AG08396 (cell line): ENCODE measurements around the gene MADCAM1.
A peak's percentile ranks its signal among the peaks of the same experiment; 100 is the strongest.
"Not testable (repeated sequence)": the region's sequence is repeated elsewhere in the genome, so short reads cannot be mapped to it uniquely, and the experiment has no call there.

Experiments
- DNase-seq: peaks from one replicate; pipeline ENCODE4 v3.0.0; 2012; ENCODE audit warnings: low spot score, mixed read lengths

The MADCAM1 gene

GRCh38 chr19:465056-465816 is 31.1 kb upstream of the MADCAM1 start:
- no peak for DNase-seq

- no peak for DNase-seq
These were observed 28.7 kb upstream of the MADCAM1 start for GRCh38 chr19:467554-467953.

GRCh38 chr19:468587-469256 is 27.6 kb upstream of the MADCAM1 start:
- DNase-seq = no peak

GRCh38 chr19:469833-470232 is 26.5 kb upstream of the MADCAM1 start:
- DNase-seq = no peak

- no peak for DNase-seq
These were observed 25.6 kb upstream of the MADCAM1 start for GRCh38 chr19:470701-471100.

- no peak for DNase-seq
These were observed 24.1 kb upstream of the MADCAM1 start for GRCh38 chr19:472005-472858.

GRCh38 chr19:474126-475078 is 21.9 kb upstream of the MADCAM1 start:
- no peak for DNase-seq

GRCh38 chr19:475360-475759 is 20.9 kb upstream of the MADCAM1 start:
- DNase-seq = no peak

- no peak for DNase-seq
These were observed 17.9 kb upstream of the MADCAM1 start for GRCh38 chr19:478236-478903.

- no peak for DNase-seq
These were observed 17.3 kb upstream of the MADCAM1 start for GRCh38 chr19:478976-479375.

GRCh38 chr19:480016-480855 is 16.1 kb upstream of the MADCAM1 start:
- DNase-seq = peak; percentile 89

- DNase-seq = not testable (repeated sequence)
These were observed 15.2 kb upstream of the MADCAM1 start for GRCh38 chr19:481100-481499.

GRCh38 chr19:482186-483041 is 13.9 kb upstream of the MADCAM1 start:
- DNase-seq = no peak

- DNase-seq = no peak
These were observed 12.8 kb upstream of the MADCAM1 start for GRCh38 chr19:483332-484072.

- DNase-seq = no peak
These were observed 11.8 kb upstream of the MADCAM1 start for GRCh38 chr19:484494-484893.

- DNase-seq = no peak
These were observed 11.2 kb upstream of the MADCAM1 start for GRCh38 chr19:485077-485476.

GRCh38 chr19:485583-486236 is 10.6 kb upstream of the MADCAM1 start:
- no peak for DNase-seq
